Fibroblast of upper back skin (primary cell): Measurements from ENCODE around the gene FERMT1.
"Not testable (repeated sequence)": the region's sequence is repeated elsewhere in the genome, so short reads cannot be mapped to it uniquely, and the experiment has no call there.

ENCODE experiments used
- DNase-seq: peaks from one replicate; pipeline ENCODE4 v3.0.0-alpha.2; 2013

The FERMT1 gene

GRCh38 chr20:6115221-6115895, 7.5 kb downstream of the FERMT1 start:
- DNase-seq, result no peak

GRCh38 chr20:6114696-6115095, 8.1 kb downstream of the FERMT1 start:
- DNase-seq, result no peak

- no peak for DNase-seq
Observed at GRCh38 chr20:6113951-6114350, 8.9 kb downstream of the FERMT1 start.

- DNase-seq, result not testable (repeated sequence)
Observed at GRCh38 chr20:6112965-6113364, 9.9 kb downstream of the FERMT1 start.

GRCh38 chr20:6108330-6108729, 14.5 kb downstream of the FERMT1 start:
- DNase-seq, result no peak

GRCh38 chr20:6104493-6105188, 18.2 kb downstream of the FERMT1 start:
- DNase-seq, result peak; percentile 87

GRCh38 chr20:6103301-6103700, 19.5 kb downstream of the FERMT1 start:
- no peak for DNase-seq

- DNase-seq, result no peak
Observed at GRCh38 chr20:6101346-6101745, 21.5 kb downstream of the FERMT1 start.

- DNase-seq, result no peak
Observed at GRCh38 chr20:6100246-6100645, 22.6 kb downstream of the FERMT1 start.

GRCh38 chr20:6099819-6100218, 23.0 kb downstream of the FERMT1 start:
- no peak for DNase-seq

GRCh38 chr20:6095409-6095808, 27.4 kb downstream of the FERMT1 start:
- no peak for DNase-seq

- DNase-seq, result no peak
Observed at GRCh38 chr20:6094565-6094964, 28.3 kb downstream of the FERMT1 start.

- no peak for DNase-seq
Observed at GRCh38 chr20:6094063-6094462, 28.8 kb downstream of the FERMT1 start.

- DNase-seq, result no peak
Observed at GRCh38 chr20:6091661-6092060, 31.2 kb downstream of the FERMT1 start.

GRCh38 chr20:6086868-6087267, 36.0 kb downstream of the FERMT1 start:
- DNase-seq, result no peak

- DNase-seq, result no peak
Observed at GRCh38 chr20:6083926-6084325, 38.9 kb downstream of the FERMT1 start.

- DNase-seq, result peak; percentile 6
Observed at GRCh38 chr20:6081236-6081635, 41.6 kb downstream of the FERMT1 start.

- no peak for DNase-seq
Observed at GRCh38 chr20:6079016-6079415, 43.8 kb downstream of the FERMT1 start.

- DNase-seq, result peak; percentile 49
Observed at GRCh38 chr20:6075428-6076219, 47.2 kb downstream of the FERMT1 start.

GRCh38 chr20:6074784-6075183, 48.0 kb downstream of the FERMT1 start:
- DNase-seq, result no peak

GRCh38 chr20:6074145-6074561, 48.7 kb downstream of the FERMT1 start:
- peak; percentile 18 for DNase-seq

GRCh38 chr20:6070829-6071695, 51.8 kb downstream of the FERMT1 start:
- no peak for DNase-seq

- DNase-seq, result no peak
Observed at GRCh38 chr20:6069669-6070068, 53.2 kb downstream of the FERMT1 start.
